HG02973 (cell line): ENCODE results near the gene IFNA5.

ENCODE experiments used
- ATAC-seq: cut with Tn5 transposase; IDR thresholded peaks from one replicate; pipeline ENCODE4 v1.9.1; 2021; ENCODE audit warnings: moderate library complexity; ENCODE audit not compliant: unreplicated experiment

IFNA5 gene

GRCh38 chr9:21294904-21295538 lies 10.1 kb downstream of the IFNA5 start:
- peak; percentile 73 for ATAC-seq

DNA sequence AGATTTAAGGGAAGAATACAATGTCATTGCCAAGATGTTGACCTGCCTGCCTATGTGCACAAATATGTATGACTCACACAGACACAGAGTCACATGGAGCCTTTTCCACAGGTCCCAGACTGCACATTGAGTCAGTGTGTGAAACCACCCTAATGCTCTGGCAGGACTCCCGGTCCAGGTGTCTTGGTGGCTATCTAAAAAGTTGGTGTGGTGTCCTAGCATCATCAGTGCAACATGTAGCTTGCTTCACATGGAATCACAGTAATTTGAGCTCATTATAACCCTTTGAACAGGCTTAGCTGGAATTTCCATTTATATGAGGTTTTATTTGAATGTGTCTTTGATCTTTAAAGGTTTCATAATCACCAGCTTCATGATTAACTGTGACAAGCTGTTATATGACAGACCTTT lies 10.7 kb downstream of the IFNA5 start:
- ATAC-seq: no peak

DNA sequence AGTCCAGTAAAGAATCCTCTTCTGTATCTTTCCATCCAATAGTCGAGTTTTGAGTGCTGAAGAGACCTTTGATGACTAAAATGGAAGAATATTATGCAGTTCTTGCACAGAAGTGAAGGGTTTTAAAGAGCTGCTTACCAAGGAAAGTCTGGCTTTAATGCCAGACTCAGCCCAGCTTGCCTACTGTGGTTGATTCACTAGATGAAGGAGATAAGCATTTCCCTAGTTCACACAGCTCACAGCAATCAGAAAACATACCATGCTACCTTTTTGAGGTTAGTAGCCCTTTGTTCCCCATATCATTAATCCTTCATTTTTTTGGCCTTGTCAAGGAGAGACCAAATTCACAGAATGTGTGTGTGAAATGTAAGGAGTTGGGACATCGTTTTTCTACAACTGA lies 15.3 kb downstream of the IFNA5 start:
- ATAC-seq: no peak

- no peak for ATAC-seq
Observed at GRCh38 chr9:21287280-21287679, 17.8 kb downstream of the IFNA5 start.

DNA sequence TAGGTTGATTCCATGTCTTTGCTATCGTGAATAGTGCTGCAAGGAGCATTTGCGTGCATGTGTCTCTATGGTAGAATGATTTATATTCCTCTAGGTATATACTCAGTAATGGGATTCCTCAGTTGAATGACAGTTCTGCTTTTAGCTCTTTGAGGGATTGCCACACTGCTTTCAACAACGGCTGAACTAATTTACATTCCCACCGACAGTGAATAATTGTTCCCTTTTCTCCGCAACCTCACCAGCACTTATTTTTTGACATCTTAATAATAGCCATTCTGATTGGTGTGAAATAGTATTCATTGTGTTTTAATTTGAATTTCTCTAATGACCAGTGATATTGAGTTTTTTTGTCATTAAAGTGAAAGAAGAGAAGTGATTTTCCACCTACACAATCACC lies 18.5 kb downstream of the IFNA5 start:
- ATAC-seq: no peak

- ATAC-seq: no peak
Observed at GRCh38 chr9:21286099-21286498, 19.0 kb downstream of the IFNA5 start.

DNA sequence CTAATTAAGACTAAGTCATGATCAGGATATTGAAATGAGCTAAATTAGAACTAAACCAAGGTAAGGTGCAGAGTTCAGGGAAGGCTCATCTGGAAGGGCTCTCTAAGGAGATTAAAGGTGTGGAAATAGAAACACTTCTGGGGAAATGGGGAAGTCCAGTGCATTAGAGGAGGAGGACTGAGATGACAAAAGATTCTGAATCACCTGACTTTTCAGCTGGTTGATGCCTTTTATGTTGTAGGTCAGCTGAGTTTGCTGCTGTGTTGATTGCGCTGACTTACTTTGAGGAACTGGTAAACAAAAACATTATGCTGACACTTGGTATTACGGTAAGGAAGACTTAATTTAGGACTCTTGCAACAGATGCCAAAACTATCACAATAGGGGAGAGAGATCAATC lies 23.8 kb downstream of the IFNA5 start:
- no peak for ATAC-seq

DNA sequence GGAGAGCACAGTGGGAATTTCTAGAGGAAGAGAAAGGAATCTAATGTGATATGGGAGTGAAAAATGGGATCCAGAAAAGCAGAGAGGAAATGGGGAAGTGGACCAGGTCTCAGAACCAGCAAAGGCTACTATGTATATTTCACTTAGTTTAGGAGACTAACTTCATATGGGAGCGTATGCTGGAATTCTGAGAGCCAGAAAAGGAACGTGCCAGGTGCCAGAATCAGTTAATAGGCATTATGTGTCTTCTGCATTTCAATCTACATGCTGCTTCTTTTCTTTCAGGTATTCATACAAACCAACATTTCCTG lies 36.8 kb downstream of the IFNA5 start:
- ATAC-seq: no peak

DNA sequence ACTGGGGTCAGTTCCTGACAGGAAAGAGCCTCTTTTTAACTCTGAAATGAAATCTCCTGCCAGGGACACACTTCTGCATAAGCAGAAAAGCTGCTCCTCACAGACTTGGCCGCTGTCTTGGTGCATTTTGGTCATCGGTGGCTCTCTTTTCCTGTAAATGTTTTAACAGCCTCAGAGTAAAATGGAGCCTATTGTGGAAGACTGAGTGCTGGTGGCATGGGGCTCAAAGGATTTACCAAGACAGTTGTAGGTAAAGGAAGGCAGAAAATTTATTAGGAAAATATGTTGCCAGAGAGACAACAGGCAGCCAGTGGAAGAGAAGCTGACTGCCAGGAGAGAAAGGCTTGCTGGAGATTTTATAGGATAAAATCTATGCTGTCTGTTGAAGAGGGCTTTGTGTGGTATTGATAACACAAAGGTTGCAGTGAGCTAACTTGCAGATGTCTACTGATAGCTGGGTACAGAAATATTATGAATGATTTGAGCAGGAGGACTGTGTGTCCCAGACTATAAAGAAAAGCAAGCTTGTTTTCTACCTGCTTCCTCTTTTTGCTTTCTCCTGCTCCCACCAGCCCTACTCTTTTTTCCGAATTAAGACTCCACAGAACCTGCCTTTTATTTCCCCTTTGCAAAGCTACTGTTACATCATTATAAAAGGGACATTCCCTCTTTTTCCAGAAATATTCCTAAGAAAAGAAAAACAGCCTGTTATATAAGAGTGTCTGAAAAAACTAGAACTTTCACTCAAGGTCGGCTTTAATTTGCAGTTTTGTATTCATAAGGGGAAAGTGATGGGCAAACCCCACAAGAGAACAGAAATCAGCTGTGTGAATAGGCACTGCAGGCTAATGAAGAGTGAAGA lies 37.4 kb downstream of the IFNA5 start:
- peak; percentile 58 for ATAC-seq

DNA sequence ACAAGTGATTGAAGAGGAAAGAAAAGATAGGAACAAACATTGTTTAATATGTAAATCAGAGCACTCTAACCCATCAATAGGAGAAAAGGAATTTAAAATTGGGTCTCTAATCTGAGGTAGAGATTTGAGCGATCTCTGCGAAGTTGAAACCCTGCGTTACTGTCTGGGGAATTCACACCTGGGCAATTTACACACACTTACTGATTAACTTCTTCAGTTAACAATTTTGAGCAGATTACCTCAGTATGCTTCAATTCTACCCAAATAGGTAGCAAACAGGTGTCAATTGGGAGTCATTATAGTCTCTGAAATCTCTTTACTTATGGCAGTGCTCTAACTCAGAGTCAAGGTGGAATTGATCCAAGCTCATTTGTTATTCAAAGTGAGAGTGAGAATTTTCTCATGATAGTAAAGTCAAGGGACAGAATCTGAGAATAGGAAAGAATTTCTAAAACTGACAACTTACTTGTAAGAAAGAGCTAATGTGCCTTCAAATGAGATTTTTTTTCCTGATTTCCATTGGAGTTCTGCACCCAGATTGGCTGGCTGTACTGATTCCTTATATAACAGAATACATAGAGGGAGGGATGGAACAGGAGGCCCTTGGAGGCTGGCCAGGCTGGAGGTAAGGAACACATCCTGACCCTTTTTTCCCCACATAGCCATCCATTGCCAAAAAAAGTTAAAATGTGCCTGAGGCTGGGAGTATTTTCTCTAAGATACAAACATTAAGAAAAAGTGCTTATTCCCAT lies 38.2 kb downstream of the IFNA5 start:
- ATAC-seq: no peak

DNA sequence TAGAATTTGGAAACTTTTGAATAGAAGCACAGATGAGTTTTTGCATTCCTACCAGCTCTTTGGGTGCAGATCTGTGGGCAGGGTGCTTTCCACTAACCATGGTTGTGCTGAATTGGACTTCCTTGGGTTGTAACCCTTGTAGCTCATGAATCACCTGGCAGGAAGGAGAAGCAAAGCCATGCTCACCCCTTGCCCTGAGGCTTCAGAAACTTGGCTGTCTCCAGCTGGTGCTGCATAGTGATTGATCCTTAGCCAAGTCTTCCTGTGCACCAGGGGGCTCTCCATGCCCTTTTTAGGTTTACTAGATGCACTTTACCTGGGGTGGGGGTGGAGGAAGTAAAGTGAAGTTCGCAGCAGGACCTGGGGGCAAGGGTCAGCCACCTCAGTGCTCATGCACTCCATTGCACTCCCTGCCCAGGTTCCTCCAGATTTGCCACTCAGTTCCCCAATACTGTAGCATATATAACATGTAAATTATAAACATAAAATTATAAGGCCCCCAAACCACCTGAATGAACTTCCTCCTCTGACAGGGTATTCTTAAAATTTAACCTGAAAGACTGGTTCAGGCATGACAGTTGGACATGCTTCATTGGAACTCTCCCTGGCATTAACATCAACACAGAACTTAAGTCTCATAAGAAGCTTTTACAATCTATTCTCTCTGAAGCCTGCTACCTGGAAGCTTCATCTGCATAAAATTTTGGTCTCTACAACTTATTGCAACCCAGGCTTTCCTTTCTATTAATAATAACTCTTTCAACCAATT lies 39.5 kb downstream of the IFNA5 start:
- ATAC-seq: no peak

DNA sequence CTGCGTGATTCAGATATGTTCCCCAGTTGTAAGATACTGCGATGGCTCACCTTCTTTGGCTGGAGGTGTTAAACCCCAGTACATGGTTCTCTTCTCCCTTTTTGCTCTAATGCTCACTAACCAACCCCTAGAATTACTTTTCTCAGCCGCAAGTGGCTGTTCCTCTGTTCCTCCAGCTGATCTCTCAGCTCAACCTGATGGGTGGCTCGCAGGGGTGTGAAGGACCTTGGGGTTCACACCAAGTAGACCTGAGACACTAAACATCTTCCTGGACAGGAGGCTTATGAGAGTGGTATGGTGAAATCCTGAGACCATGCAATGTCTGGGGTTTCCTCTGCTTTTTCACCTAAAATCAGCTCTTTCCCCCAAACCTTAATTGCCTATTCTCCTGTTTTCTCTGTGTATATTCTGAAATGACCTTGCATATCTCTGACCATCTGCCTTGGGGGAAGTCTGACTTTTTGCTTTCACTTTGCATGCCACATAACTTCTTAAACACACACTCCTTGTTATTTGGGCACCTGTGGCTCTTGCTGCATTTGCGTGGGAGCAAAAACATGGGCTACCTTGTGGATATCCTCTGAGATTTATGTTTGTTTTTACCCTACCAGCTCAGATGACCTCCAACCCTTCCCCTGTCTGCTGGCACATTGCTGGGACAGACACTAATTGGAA lies 49.4 kb downstream of the IFNA5 start:
- ATAC-seq: no peak
